ENCODE measurements around the gene BTN3A1.

BTN3A1 gene

GRCh38 chr6:26380256-26380655 is 21.8 kb upstream of the BTN3A1 start:
- no peak for DNase-seq

DNA sequence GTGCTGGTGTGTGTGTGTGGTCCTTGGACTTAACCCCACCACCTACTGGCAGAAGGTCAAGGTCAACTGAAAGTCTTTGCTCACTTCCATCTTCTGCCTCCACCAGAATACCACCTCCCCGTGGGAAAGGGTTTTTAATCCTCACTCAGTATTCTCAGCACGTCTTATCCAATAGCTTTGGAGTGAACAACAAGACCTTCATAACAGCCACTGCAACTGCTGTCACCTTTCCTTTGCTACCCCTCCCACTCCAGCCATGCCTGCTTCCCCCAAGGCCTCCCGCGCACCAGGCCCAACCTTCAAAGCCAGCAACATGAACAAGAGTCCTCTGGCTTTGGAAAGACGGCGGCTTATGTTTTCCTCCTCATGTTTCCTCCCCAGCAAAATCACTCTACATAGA is 20.0 kb upstream of the BTN3A1 start:
- DNase-seq: no peak

DNA sequence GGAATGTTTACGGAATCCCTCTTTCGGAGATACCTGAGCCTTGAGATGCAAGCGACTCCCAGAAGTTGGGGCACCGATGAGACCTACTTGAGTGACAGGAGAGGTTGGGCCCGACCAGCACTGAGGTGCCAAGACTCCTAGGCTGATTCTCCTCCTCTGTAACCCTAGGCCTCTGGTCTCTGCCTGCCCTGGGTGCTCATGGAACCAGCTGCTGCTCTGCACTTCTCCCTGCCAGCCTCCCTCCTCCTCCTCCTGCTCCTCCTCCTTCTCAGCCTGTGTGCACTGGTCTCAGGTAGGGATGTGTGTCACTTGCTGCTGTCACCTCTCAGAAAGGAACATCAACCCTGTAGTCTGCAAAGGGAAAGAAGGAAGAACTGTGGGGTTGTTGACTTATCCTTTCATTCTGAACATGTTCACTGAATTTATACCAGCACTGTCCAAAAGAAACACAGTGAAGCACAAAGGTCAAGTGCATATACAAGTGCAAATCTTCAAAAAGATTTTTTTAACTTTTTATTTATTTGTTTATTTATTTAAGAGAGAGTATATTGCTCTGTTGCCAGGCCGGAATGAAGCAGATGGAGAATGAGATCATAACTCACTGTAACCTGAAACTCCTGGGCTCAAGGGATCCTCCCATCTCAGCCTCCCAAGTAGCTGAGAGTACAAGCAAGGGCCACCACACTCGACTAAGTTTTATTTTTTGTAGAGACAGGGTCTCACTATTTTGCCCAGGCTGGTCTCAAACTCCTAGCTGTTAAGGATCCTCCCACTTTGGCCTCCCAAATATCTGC is 18.3 kb upstream of the BTN3A1 start:
- DNase-seq: no peak

GRCh38 chr6:26385734-26386125 is 16.3 kb upstream of the BTN3A1 start:
- DNase-seq: no peak

GRCh38 chr6:26387565-26387964 is 14.5 kb upstream of the BTN3A1 start:
- no peak for DNase-seq

- DNase-seq: no peak
Observed at GRCh38 chr6:26388014-26388413, 14.1 kb upstream of the BTN3A1 start.

DNA sequence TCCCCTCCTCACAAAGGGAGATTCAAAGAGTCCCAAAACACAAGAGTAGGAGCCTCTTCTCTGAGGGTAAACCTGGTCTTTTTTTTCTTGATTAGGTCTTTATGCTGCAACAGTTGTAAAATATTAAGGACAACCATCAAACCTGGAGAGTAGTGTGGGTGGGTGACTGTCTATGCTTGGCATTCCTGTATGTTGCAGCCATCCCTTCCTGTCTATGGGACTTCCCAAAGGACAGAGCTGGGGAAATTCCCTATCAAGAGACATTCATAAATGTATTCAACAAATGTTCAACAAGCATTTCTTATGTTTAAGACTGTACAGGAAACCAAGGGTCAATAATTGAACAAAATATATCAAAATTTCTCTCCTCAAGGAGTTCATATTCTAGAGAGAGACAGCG is 13.6 kb upstream of the BTN3A1 start:
- no peak for DNase-seq

DNA sequence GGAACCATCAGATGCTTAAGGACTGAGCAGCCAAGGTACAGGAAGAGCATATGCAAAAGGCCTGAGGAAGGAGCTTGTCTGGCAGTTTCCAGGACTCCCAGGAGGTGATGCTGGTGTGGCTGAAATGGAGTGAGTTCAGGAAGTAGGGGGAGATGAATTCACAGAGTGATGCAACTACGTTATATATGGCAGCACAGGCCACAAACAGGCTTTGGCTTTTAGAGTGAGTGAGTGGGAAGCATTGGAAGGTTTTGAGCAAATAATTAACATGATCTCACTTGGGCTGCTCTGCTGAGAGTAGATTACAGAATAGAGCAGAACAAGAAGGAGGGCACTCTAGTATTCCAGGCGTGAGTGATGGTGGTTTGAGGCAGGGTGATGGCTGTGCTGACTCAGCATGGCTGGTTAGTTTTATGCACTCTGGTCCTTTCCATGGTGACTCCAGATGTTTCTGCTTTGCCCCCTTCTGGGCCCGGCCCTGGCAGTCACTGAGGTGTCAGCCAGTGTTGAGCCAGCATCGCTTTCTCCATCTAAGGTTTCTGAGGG is 12.7 kb upstream of the BTN3A1 start:
- no peak for DNase-seq

DNA sequence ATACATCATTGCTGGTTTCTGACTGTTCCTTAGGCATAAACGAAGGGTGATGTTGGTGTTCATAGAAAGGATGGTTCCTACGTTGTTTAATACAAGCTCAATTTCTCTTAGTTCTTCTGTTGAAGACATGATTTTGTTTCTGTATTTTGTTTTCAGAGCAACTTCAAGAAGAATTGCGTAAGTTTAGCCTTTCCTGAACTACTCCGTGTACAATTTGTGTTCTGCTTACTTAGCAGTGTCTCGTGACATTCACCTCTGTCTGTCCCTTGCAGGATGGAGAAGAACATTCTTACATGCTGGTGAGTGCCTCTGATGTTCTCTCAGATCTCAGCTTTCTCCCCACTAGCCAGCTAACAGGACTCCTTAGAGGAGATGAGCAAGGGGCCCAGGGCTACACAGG is 11.5 kb upstream of the BTN3A1 start:
- no peak for DNase-seq

DNA sequence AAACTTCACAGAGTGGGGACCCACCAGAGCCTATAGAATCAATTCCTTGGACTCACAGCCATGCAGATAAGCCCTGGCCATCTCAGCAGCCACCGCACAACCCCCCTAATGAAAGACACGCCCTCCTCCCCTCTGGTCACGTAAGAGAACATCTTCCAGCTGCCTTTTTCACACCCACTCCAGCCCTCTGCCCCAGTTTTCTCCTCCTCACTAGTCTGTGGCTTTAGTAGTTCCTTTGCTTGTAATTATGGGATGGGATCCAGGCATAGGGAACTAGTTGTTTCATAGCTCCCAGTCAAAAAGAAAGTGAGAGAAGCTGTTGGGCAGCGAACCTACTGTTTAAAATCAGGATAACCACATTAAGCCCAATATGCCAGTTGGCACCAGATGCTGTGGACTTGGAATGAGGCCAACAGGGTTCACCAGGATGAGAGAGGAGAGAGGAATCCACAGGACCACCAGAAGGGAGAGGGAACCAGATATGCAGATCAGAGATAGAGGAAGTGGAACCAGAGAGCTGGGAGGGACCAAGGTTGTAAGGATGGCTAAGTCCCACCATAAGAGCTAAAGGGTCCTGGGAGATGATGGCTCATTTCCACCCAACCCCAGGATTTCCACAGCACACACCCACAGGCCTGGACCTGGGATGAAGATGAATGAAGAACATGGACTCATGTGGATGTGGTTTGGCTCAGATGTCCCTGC is 9.0 kb upstream of the BTN3A1 start:
- no peak for DNase-seq

DNA sequence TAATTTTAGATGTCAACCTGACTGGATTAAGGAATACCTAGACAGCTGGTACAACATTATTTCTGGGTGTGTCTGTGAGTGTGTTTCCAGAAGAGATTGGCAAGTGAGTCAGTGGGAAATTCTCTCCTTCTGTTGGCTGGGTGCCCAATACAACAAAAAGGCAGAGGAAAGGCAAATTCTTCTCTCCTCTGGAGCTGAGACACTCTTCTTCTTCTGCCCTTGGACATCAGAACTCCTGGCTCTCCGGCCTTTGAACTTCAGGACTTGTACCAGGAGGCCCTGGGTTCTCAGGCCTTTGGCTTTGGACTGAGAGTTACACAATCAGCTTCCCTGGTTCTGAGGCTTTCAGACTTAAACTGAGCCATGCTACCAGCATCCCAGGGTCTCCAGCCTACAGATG is 7.8 kb upstream of the BTN3A1 start:
- no peak for DNase-seq

DNA sequence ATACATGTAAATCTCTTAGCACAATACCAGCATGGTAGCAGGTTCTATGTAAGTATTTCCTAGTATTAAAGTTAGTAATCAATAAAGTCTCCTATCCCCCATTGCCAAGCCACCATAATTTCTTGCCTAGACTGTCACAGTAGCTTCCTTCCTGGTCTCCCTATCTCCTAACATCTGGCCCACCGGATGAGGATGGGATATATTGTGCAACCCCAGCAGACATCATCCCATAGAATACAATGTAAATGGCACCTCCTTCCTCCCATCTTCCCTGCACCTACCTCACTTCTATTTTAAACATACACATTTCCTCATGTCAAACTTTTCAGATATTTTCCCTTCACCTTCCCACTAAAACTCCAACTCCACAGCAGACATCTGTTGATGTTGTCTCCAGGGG is 3.5 kb upstream of the BTN3A1 start:
- no peak for DNase-seq

DNA sequence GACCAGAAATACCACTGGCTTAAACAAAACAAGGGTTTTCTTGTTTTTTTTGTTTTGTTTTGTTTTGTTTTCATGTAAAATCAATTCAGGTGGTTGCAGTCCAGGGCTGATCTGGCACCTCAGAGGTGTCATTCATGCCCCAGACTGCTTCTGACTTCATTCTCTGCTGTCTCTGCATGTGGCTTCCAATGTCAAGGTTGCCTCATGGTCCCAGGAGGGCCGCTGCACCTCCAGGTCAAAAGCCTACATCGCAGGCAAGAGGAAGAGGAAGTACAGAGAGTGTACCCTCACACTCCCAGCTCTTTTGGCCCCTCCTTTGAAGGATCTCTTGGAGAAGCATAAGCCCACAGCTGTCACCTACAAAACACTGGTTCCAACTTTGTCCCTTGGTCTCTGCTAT is 1.4 kb upstream of the BTN3A1 start:
- DNase-seq: no peak

DNA sequence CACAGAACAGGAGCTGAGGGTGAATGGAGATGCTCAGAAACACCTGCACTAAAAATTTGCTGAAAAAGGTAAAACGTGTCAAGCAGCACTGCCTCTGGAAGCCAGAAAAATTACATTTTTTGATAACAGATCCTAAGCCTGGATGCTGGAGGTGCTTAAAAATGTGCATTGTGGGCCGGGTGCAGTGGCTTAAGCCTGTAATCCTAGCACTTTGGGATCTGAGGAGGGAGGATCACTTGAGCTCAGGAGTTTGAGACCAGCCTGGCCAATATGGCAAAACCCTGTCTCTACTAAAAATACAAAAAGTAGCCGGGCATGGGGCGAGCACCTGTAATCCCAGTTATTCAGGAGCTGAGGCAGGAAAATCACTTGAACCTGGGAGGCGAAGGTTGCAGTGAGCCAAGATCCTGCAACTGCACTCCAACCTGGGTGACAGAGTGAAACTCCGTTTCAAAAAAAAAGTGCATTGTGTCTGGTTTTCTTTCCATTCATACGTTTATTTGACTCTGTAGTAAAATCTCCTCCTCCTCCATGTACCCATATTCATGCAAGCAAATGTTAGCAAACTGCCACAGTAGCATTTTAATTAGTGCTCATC is 587 bp upstream of the BTN3A1 start:
- no peak for DNase-seq

DNA sequence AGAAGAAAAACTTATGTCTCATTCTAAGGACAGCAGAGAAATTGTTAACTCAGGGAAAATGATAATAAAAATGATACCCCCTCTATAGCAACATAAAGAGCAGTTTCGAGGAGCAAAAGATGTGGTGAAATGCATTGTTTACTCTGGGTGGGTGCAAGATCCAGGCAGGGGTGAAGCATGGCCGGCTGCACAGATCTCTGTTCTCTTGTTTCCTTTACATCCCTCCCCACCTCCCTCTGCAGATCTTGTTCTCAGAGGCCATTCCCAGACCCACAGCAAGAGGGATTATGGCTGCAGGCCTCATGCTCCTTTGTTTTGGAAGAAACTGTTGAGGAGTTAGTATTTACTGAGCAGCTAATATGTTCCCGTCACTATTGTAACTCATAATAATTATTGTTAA is 1.8 kb downstream of the BTN3A1 start:
- DNase-seq: no peak

DNA sequence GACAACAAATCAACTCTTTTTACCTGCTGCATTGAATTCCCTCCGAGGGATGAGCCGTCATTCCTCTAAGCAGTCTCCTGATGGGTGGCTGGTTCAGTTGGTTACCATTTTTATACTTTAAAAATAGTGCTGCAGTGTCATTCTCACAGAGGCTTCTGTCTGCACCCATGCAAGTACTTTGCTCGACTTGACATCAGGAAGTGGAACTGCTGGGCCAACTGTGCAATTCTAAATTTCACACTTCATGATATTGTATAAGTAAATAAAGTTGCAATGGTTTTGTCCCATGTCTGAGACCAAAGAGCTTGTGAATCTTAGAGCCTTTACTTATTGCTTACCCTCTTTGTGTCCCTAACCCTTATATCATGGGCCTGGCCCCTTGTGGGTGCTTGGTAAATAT is 2.5 kb downstream of the BTN3A1 start:
- no peak for DNase-seq

GRCh38 chr6:26408828-26409730 is 7.0 kb downstream of the BTN3A1 start:
- no peak for DNase-seq

DNA sequence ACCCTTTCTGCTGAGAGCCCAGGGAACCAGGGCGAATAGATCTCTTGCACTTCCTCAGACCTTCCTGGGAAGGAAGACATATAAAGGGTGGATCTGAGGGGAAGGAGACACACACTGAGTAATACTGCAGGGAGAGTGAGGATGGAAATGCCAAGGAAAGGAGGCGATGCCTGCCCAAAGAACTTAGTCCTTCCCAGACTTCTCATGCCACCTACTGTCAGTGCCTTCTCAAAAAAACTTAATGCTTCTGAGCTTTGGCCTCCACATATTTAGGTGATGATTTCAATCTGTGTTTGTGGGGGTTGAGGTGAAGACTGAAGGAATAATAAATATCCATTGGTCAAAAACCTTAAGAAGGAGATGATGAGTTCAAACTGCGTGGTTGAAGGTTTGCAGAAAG is 9.7 kb downstream of the BTN3A1 start:
- no peak for DNase-seq

- no peak for DNase-seq
Observed at GRCh38 chr6:26412228-26412627, 10.2 kb downstream of the BTN3A1 start.

GRCh38 chr6:26412954-26413353 is 10.9 kb downstream of the BTN3A1 start:
- no peak for DNase-seq

- no peak for DNase-seq
Observed at GRCh38 chr6:26414281-26414680, 12.2 kb downstream of the BTN3A1 start.

DNA sequence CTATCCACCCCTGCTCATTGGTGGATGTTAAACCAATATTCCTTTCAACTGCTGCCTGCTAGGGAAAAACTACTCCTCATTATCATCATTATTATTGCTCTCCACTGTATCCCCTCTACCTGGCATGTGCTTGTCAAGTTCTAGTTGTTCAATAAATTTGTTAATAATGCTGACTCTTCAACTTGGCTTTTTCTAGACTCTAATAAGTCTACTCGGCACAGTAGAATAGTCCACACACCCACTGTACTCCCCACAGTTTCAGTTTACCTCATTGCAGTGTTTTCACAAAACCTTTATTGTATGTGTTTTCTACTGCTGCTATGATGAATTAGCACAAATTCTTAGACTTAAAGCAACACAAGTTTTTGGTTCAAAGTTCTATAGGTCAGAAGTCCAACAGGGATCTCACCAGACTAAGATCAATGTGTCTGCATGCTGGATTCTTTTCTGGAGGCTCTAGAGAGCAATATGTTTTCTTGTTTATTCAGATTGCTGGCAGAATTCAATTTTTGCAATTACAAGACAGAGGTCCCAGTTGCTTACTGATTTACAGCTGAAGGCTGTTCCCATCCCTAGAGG is 13.1 kb downstream of the BTN3A1 start:
- no peak for DNase-seq

GRCh38 chr6:26415791-26416190 is 13.7 kb downstream of the BTN3A1 start:
- no peak for DNase-seq
